ENCODE measurements around the gene FAT3. TPM values are rescaled to one million over a fixed set of nuclear protein-coding genes. Genes with fewer than 3 reads are reported as not detected.

Gene FAT3
- total and polyA plus RNA-seq, 2 experiments from 2014 or later, result 1.8 to 15.9 TPM

- no peaks in the 10 kb centered on the region for H3K36me3 ChIP-seq (replicated peaks; ENCODE audit: insufficient read depth, low read depth)
- no peak for DNase-seq (ENCODE audit: low spot score)
- peaks cover 2% of the 10 kb centered on the region for H4K20me1 ChIP-seq (ENCODE audit: insufficient read depth, poor library complexity, severe bottlenecking)
- no peak overlapping the region for H3K4me3 ChIP-seq
- no peak overlapping the region for H2AFZ ChIP-seq
- no peaks in the 10 kb centered on the region for H3K4me1 ChIP-seq (ENCODE audit: insufficient read depth)
- H3K79me2 ChIP-seq, result no peaks in the 10 kb centered on the region
- no peak overlapping the region for H3K27ac ChIP-seq
- H3K27me3 ChIP-seq, result no peaks in the 10 kb centered on the region
- WGBS (ENCODE audit: low lambda C conversion rate, missing lambda C conversion rate), result 98% methylated on average over 5 of the region's 5 CpGs
- no peaks in the 10 kb centered on the region for H3K9me2 ChIP-seq (replicated peaks; ENCODE audit: insufficient read depth)
- no peak overlapping the region for H3K4me2 ChIP-seq
- TF ChIP-seq CTCF (IDR thresholded peaks at IDR 0.05; ENCODE audit: poor library complexity), result no peak
- H3K9me3 ChIP-seq (ENCODE audit: low read depth), result no peaks in the 10 kb centered on the region
These were observed 21.2 kb downstream of the FAT3 start for GRCh38 chr11:92245700-92246271.

- Histone ChIP-seq H3K4me3 (no peak overlapping the region), H3K9me2 (replicated peaks; ENCODE audit: insufficient read depth) (no peaks in the 10 kb centered on the region), H4K20me1 (ENCODE audit: insufficient read depth, poor library complexity, severe bottlenecking) (peaks cover 2% of the 10 kb centered on the region), H3K36me3 (replicated peaks; ENCODE audit: insufficient read depth, low read depth) (no peaks in the 10 kb centered on the region), H3K27me3 (no peaks in the 10 kb centered on the region), H3K79me2 (no peaks in the 10 kb centered on the region), H3K4me2 (no peak overlapping the region), H3K4me1 (ENCODE audit: insufficient read depth) (no peaks in the 10 kb centered on the region), H2AFZ (no peak overlapping the region), H3K9me3 (ENCODE audit: low read depth) (no peaks in the 10 kb centered on the region), H3K27ac (no peak overlapping the region)
- TF ChIP-seq CTCF (IDR thresholded peaks at IDR 0.05; ENCODE audit: poor library complexity) (no peak), EZH2phosphoT487 (IDR thresholded peaks at IDR 0.05; ENCODE audit: low read depth, severe bottlenecking, unreplicated experiment) (no peak), EZH2 (IDR thresholded peaks at IDR 0.05; ENCODE audit: borderline replicate concordance) (no peak)
- DNase-seq (ENCODE audit: low spot score), result no peak
These were observed 22.0 kb downstream of the FAT3 start for GRCh38 chr11:92246630-92247029.

- DNase-seq (ENCODE audit: low spot score), result no peak
- Histone ChIP-seq H3K36me3 (replicated peaks; ENCODE audit: insufficient read depth, low read depth) (no peaks in the 10 kb centered on the region), H3K9me3 (ENCODE audit: low read depth) (no peaks in the 10 kb centered on the region), H2AFZ (no peak overlapping the region), H3K9me2 (replicated peaks; ENCODE audit: insufficient read depth) (no peaks in the 10 kb centered on the region), H3K27me3 (no peaks in the 10 kb centered on the region), H3K79me2 (no peaks in the 10 kb centered on the region), H3K4me3 (no peak overlapping the region), H3K4me2 (no peak overlapping the region), H3K4me1 (ENCODE audit: insufficient read depth) (no peaks in the 10 kb centered on the region), H4K20me1 (ENCODE audit: insufficient read depth, poor library complexity, severe bottlenecking) (no peaks in the 10 kb centered on the region), H3K27ac (no peak overlapping the region)
- WGBS (ENCODE audit: low lambda C conversion rate, missing lambda C conversion rate), result 66% methylated on average over 7 of the region's 7 CpGs
- no peak for TF ChIP-seq EZH2phosphoT487 (IDR thresholded peaks at IDR 0.05; ENCODE audit: low read depth, severe bottlenecking, unreplicated experiment)
- no peak for TF ChIP-seq EZH2 (IDR thresholded peaks at IDR 0.05; ENCODE audit: borderline replicate concordance)
- no peak for TF ChIP-seq CTCF (IDR thresholded peaks at IDR 0.05; ENCODE audit: poor library complexity)
These were observed 24.6 kb downstream of the FAT3 start for GRCh38 chr11:92249156-92249753.
